HL-60/S4 (cell line): ENCODE results near the gene IGFL1.
"Not testable (repeated sequence)": the region's sequence is repeated elsewhere in the genome, so short reads cannot be mapped to it uniquely, and the experiment has no call there.

Source experiments
- in situ Hi-C: fragments of 300-500 bp; cut with MboI; formaldehyde crosslinking; loops from 2 replicates; pipeline ENCODE4 v1.14.3; 2022; ENCODE audit warnings: low sequenced_read_pairs

Gene IGFL1

DNA sequence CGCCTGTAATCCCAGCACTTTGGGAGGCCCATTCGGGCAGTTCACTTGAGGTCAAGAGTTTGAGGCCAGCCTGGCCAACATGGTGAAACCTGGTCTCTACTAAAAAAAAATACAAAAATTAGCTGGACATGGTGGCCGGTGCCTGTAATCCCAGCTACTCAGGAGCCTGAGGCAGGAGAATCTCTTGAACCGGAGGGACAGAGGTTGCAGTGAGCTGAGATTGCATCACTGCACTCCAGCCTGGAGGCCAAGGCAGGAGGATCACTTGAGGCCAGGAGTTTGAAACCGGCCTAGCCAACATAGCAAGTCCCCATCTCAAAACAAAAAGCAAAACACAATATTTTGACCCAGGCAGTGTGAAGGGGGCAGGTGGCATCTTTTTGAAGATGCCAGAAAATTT is 35.3 kb downstream of the IGFL1 start:
- in situ Hi-C loops: loop anchor here (5.0 kb wide), 1 partner anchor 182 kb away; no protein-coding TSS in a partner anchor

DNA sequence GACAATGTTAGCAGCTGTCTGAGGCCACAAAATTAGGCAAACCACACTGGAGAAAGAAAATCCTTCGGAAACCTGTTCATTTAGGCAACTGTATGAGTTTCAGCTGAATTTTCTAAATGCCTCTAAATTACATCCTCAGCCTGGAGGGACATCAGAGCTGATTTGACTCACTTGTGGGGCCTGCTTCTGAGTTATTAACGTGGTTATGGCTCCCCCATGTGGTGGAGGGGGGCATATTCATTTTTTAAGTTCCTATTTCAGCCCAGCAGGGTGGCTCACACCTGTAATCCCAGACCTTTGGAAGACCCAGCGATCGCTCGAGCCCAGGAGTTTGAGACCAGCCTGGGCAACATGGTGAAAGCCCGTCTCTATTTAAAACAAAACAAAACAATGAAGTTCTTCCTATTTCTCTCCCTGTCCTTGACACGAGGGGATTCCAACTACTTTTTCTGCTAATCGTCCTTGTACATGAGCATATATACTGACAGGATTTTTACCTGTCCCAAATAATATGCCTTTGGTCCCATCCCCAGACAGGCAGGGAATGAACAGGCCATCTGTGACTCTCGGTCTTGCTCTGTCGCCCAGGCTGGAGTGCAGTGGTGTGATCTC is 35.8 kb downstream of the IGFL1 start:
- in situ Hi-C loops: no loop called here

GRCh38 chr19:46269101-46269500 is 39.6 kb downstream of the IGFL1 start:
- in situ Hi-C loops: no loop called here

- in situ Hi-C loops: no loop called here
Observed at GRCh38 chr19:46270521-46271256, 41.1 kb downstream of the IGFL1 start.

GRCh38 chr19:46271481-46272197 is 42.1 kb downstream of the IGFL1 start:
- in situ Hi-C loops: no loop called here

DNA sequence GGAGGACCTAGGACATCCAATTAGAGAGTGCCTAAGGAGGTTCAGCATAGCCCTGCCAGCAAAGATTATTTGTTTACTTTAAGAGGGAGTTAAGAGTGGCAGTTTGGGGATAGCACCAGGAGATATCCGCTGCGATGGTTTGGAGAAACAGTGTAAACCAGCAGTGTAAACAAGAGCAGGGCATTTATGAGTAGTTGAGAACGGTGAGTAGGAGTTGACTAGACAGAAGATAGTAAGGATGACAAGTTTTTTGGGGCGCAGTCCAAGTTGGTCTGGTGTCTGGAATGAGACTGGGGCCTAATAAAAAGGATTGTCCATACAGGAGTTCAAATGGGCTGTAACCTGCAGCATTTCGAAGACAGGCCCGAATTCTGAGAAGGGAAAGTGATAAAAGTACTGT is 44.4 kb downstream of the IGFL1 start:
- in situ Hi-C loops: not testable (repeated sequence)

DNA sequence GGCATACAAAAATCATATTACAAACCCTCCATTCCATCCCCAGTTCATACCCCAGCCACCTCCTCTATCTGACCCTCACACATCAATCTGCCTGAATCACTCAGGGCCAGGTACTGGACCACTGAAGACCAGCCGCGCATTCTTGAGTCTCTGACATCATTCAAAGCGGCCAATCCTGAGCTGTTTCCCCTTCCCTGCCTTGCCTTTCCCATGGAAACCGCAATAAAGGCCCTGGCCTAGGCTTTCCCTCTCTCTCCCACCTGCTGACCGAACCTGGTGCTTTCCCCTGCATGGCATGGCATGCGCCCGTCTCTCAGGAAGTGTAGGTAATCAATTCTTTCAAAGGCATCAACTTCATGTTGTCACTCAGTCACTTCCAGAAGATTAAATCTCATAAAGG is 49.6 kb downstream of the IGFL1 start:
- in situ Hi-C loops: no loop called here
